H1 (cell line): ENCODE results near the gene THAP7. TPM values are rescaled to one million over a fixed set of nuclear protein-coding genes. Genes with fewer than 3 reads are reported as not detected.

ENCODE experiments used
- BACH1 ChIP-seq: IDR thresholded peaks from 2 replicates; pipeline ENCODE4 v1.6.1; 2012; ENCODE audit warnings: low read length, improper control_type of control experiment
- RBBP5 ChIP-seq: IDR thresholded peaks from 2 replicates; pipeline ENCODE4 v1.7.1; 2012; ENCODE audit warnings: low read depth, mild to moderate bottlenecking, inconsistent platforms, low read length, moderate library complexity, borderline replicate concordance
- polyA plus RNA-seq, 7 experiments: library from polyadenylated mRNA; depleted of rRNA in 3 of 7; stranded (reverse) in 5 of 7; unstranded in 2 of 7; fragments of >200 nt in 5 of 7; fragments of 200-250 nt in 2 of 7; gene quantifications; 1 replicate in 5 of 7; 2 replicates in 1 of 7; 4 replicates in 1 of 7; pipeline versions ENCODE4 v1.2.1 to v1.2.3, GENCODE V29; 2011 to 2013; ENCODE audit warnings: missing spikeins in 2 of 7, mixed read lengths in 2 of 7
- total RNA-seq: library from RNA; stranded (reverse); fragmentation: NEBNext Ultra II Directional; extraction: Animal tissue kit (Norgen Biotek cat#: 25700); gene quantifications from 2 replicates; pipeline ENCODE4 v1.2.1, GENCODE V29; 2021

THAP7 gene
- total and polyA plus RNA-seq, 2 of the 8 experiments (the other 6 are each of a cell fraction or from before 2014, with no cell fraction given) = 16.9 to 32.5 TPM

DNA sequence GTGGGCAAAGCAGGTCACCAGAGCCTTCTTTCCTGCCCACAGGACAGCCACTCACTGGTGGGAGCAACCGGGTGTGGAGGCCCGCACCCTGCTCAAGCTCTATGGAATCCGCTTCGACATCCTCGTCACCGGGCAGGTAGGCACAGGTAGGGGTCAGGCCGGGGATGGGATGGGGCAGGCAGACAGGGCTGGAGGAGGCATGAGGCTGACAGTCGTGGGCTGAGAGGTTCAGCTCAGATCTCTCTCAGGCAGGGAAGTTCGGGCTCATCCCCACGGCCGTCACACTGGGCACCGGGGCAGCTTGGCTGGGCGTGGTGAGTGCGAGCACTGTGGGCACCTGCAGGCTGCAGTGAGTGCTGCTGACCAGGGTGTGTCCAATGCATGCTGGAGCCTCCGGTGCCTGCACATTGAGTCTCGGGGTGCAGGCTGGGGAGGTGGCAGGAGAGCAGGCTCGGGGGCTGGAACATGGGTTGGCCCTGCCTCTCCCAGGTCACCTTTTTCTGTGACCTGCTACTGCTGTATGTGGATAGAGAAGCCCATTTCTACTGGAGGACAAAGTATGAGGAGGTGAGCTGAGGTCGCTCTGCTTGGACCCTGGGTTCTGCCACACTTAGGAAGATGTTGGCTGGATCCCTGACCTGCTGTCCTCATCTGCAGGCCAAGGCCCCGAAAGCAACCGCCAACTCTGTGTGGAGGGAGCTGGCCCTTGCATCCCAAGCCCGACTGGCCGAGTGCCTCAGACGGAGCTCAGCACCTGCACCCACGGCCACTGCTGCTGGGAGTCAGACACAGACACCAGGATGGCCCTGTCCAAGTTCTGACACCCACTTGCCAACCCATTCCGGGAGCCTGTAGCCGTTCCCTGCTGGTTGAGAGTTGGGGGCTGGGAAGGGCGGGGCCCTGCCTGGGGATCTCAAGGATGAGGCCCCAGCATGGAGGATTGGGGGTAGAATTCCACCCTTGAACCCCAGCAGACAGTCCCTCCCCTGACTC lies 24.1 kb upstream of the THAP7 start (continued):
- TF ChIP-seq RBBP5 (no peak), BACH1 (no peak)
